Bronchial epithelial cell (primary cell): ENCODE results near the gene THADA. TPM values are rescaled to one million over a fixed set of nuclear protein-coding genes. Genes with fewer than 3 reads are reported as not detected.

Experiments
- DNase-seq: peaks from one replicate; pipeline ENCODE4 v3.0.0-alpha.2; 2010; ENCODE audit warnings: low read depth
- FAIRE-seq: peaks from 2 replicates; lab custom pipeline; 2011; peaks lifted over from hg19 to GRCh38; lab: Jason Lieb, UNC
- H3K27me3 ChIP-seq: 2 replicates; pipeline ENCODE4 v1.5.1; 2011; ENCODE audit warnings: low read length; ENCODE audit not compliant: control insufficient read depth, insufficient read depth
- H3K36me3 ChIP-seq: 2 replicates; pipeline ENCODE4 v1.5.1; 2011; ENCODE audit warnings: low read length; ENCODE audit not compliant: control insufficient read depth, insufficient read depth
- H3K4me3 ChIP-seq: 2 replicates; pipeline ENCODE4 v1.5.1; 2011; ENCODE audit warnings: mild to moderate bottlenecking, low read depth, low read length, control low read depth
- total RNA-seq: library from RNA; depleted of rRNA; stranded (reverse); fragments of >200 nt; gene quantifications from 2 replicates; pipeline ENCODE4 v1.2.1, GENCODE V29; 2014
- TF ChIP-seq, protein P1 (sequence below): IDR thresholded peaks from 2 replicates; pipeline ENCODE4 v1.5.1; 2011; ENCODE audit warnings: mild to moderate bottlenecking, moderate library complexity, low read length, control low read depth, inconsistent platforms; ENCODE audit not compliant: insufficient read depth, severe bottlenecking

THADA gene
- total RNA-seq, 1 donor from 2014 or later: 25.8 TPM

DNA sequence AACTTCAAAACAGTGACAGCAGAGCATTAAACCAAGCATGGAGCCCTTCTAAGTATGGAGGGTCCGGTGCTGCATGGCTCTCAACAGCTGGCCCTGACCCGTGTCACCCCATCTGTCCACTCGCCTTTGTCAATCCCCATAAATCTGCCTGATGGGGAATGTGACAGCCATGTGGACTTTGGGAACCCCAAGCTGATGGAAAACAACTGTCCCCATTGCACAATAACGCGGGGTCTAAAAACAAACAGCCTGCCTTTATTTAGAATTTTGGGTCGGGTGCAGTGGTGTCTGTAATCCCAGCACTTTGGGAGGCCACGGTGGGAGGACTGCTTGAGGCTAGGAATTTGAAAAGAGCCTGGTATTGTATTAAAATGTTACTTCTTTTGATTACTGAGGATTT, 17.1 kb upstream of the THADA start:
- no peak for FAIRE-seq

GRCh38 chr2:43611987-43612894, 16.4 kb upstream of the THADA start:
- no peak for FAIRE-seq
- Histone ChIP-seq H3K4me3 (no peak overlapping the region), H3K27me3 (no peaks in the 10 kb centered on the region), H3K36me3 (no peaks in the 10 kb centered on the region)
- TF ChIP-seq, protein P1, sequence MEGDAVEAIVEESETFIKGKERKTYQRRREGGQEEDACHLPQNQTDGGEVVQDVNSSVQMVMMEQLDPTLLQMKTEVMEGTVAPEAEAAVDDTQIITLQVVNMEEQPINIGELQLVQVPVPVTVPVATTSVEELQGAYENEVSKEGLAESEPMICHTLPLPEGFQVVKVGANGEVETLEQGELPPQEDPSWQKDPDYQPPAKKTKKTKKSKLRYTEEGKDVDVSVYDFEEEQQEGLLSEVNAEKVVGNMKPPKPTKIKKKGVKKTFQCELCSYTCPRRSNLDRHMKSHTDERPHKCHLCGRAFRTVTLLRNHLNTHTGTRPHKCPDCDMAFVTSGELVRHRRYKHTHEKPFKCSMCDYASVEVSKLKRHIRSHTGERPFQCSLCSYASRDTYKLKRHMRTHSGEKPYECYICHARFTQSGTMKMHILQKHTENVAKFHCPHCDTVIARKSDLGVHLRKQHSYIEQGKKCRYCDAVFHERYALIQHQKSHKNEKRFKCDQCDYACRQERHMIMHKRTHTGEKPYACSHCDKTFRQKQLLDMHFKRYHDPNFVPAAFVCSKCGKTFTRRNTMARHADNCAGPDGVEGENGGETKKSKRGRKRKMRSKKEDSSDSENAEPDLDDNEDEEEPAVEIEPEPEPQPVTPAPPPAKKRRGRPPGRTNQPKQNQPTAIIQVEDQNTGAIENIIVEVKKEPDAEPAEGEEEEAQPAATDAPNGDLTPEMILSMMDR: peak; percentile 80
- peak; percentile 65 for DNase-seq

More for the DNA sequence above, 17.1 kb upstream of the THADA start:
- Histone ChIP-seq H3K36me3 (no peaks in the 10 kb centered on the region), H3K27me3 (no peaks in the 10 kb centered on the region), H3K4me3 (no peak overlapping the region)
- no peak for DNase-seq
- TF ChIP-seq, protein P1: no peak

- no peak for FAIRE-seq
- TF ChIP-seq, protein P1: no peak
These were observed 14.5 kb upstream of the THADA start for GRCh38 chr2:43610361-43610760.

DNA sequence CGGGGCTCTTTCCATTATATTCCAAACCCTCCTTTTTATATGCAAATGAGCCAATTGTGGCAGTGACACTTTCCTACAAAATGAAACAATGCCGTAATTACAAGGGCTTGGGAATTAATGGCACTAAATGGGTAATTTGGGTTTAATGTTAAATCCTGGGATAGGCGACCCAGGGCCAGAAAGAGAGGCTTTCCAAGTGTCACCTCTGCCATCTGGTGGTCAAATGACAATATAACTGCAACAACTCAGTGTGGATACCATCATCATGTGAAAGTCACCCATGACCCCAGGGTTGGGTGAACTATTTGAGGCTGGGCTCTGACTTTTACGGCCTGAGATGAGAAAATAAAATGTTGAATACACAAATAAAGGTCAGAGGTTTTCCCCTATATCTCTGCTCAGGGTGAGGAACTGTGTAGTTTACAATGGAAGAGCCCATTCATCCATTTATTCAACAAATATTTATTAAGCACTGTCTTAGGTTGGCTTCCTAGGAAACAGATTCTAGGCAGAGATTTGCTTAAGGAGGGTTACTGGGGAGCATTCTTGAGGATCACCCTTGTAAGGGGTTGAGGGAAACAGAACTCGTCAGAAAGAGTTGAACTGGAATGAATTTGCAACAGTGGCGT, 13.6 kb upstream of the THADA start:
- peak; percentile 48 for DNase-seq

More at GRCh38 chr2:43610361-43610760, 14.5 kb upstream of the THADA start:
- Histone ChIP-seq H3K4me3 (no peak overlapping the region), H3K36me3 (no peaks in the 10 kb centered on the region), H3K27me3 (no peaks in the 10 kb centered on the region)
- DNase-seq: no peak

GRCh38 chr2:43605851-43606250, 10.0 kb upstream of the THADA start:
- H3K4me3 ChIP-seq: no peak overlapping the region
- H3K27me3 ChIP-seq: no peaks in the 10 kb centered on the region
- DNase-seq (no peak), FAIRE-seq (no peak)
- TF ChIP-seq, protein P1: no peak
- H3K36me3 ChIP-seq: no peaks in the 10 kb centered on the region

More for the DNA sequence above, 13.6 kb upstream of the THADA start:
- TF ChIP-seq, protein P1: peak; percentile 61
- FAIRE-seq: no peak
- Histone ChIP-seq H3K4me3 (no peak overlapping the region), H3K27me3 (no peaks in the 10 kb centered on the region), H3K36me3 (no peaks in the 10 kb centered on the region)
